GM19035 (cell line): ENCODE data around the gene BECN2.

ENCODE experiments used
- ATAC-seq: cut with Tn5 transposase; IDR thresholded peaks from one replicate; pipeline ENCODE4 v1.9.1; 2021; ENCODE audit not compliant: unreplicated experiment

BECN2 gene

GRCh38 chr1:241957692-241958494, at the start of gene BECN2:
BECN2 (plus strand) TSS chr1:241957767; CDS start chr1:241957767, 0 bp downstream.
- ATAC-seq, result no peak

- ATAC-seq, result no peak
Observed at GRCh38 chr1:241916196-241916595, 41.4 kb upstream of the BECN2 start.

DNA sequence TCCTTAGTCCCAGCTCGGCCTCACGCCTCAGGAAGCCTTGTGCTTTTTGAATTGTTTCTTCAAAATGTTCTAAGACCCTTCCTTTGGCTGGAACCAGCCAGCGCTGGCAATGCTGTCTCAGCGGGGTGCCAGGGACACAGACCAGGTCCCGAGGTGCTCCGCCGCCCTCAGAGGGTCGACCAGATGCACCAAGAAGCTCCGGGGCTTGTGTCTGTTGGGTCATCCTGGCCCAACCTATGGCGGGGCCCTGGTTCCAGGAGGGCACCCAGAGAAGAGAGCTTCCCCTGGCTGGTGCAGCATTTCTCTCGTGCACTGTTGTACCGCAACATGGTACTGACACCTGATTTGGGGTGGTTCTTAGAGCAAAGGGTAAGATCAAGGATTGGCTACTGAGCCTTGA, 40.1 kb upstream of the BECN2 start:
- no peak for ATAC-seq

GRCh38 chr1:241918879-241919278, 38.7 kb upstream of the BECN2 start:
- ATAC-seq, result no peak

DNA sequence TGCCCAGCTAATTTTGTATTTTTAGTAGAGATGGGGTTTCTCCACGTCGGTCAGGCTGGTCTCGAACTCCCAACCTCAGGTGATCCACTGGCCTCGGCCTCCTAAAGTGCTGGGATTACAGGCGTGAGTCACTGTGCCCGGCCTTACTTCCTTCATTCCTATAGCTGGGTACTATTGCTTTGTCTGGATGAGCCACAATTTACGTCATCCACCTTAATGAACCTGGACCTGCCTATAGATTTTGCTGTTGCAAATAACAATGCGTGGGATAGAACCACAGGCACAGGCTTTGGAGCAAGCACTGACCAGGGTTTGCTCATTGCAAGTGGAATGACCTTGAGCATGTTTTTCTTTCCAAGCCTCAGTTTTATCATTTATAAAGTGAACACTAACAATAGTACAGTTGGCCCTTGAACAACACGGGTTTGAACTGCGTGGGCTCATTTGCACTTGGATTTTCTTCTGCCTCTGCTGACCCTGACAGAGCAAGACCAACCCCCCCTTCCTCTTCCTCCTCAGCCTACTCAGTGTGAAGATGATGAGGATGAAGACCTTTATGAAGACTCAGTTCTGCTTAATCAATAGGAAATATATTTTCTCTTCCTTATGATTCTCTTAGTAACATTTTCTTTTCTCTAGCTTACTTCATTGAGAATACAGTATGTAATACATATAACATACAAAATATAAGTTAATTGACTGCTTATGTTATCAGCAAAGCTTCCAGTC, 33.3 kb upstream of the BECN2 start:
- ATAC-seq, result no peak

- ATAC-seq, result no peak
Observed at GRCh38 chr1:241926141-241926540, 31.4 kb upstream of the BECN2 start.

- ATAC-seq, result no peak
Observed at GRCh38 chr1:241927321-241927720, 30.2 kb upstream of the BECN2 start.

DNA sequence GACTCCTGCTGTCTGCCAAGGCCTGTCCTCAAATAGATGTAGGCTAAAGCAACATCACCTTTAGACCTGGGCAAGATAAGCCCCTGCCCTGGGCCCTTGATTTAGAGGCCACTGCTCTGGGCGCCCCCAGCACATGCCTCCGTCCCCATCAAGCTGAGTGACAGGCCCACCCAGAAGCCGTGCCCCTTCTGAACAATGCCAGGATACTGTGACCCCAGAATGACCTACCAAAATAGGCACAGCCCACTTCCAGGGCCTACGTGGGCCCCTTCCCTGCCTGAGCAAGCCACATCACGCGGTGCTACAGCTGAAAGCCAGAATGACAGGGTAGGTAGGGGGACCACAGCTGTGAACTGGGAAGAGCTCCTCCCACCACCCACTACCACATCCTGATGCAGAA, 24.7 kb upstream of the BECN2 start:
- ATAC-seq, result no peak

GRCh38 chr1:241934201-241934848, 23.2 kb upstream of the BECN2 start:
- no peak for ATAC-seq

DNA sequence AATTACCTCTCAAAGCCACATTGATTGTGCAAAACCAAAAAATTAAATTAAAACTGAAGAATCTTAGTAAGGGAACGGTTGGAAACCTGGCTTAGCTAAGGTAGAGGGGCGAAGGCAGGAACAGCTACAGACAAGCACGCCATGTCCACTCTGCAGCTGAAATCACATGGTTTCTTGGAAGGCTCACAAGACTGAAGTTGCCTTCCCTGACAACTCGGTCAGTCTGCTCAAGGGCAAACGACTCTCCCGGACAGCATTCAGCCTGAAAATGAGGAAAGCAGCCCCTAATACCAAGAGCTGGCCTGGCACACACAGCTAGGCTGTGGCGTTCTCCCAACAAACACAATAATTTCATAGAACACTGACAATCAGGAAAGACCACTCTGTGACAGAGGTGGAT, 22.7 kb upstream of the BECN2 start:
- no peak for ATAC-seq

- ATAC-seq, result no peak
Observed at GRCh38 chr1:241939798-241940197, 17.8 kb upstream of the BECN2 start.

DNA sequence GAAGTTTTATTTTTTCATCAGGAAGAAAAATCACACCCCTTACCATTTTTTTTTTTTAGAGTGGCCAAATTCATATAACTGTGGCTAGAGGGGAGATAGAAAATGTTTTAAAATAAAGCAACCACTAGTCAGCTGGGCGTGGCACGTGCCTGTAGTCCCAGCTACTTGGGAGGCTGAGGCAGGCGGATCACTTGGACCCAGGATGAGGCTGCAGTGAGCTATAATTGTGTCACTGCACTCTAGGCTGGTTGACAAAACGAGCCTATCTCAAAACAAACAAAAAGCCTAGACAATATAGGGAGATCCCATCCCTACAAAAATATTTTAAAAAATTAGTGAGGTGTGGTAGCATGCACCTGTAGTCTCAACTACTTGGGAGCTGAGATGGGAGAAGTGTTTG, 14.8 kb upstream of the BECN2 start:
- ATAC-seq, result no peak

GRCh38 chr1:241944300-241944699, 13.3 kb upstream of the BECN2 start:
- ATAC-seq, result no peak

GRCh38 chr1:241947354-241947753, 10.2 kb upstream of the BECN2 start:
- ATAC-seq, result no peak

GRCh38 chr1:241950390-241950789, 7.2 kb upstream of the BECN2 start:
- no peak for ATAC-seq

GRCh38 chr1:241962153-241962552, 4.6 kb downstream of the BECN2 start:
- ATAC-seq, result no peak

DNA sequence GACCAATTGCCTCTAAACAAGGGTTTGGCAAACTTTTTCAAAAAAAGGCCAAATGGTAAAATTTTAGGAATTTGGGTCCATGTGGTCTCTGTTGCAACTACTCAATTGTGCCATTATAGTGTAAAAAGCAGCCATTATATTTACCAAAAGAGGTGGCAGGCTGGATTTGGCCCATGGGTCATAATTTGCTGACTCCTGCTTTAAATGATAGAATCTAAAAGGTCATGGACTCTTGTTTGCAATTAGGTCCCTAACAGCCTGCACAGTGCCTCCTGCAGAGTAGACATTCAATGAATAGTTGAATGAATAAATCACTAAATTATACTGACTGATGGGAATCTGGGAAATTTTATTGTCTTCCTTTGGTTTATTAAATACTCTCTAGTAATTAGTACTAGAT, 6.2 kb downstream of the BECN2 start:
- no peak for ATAC-seq

DNA sequence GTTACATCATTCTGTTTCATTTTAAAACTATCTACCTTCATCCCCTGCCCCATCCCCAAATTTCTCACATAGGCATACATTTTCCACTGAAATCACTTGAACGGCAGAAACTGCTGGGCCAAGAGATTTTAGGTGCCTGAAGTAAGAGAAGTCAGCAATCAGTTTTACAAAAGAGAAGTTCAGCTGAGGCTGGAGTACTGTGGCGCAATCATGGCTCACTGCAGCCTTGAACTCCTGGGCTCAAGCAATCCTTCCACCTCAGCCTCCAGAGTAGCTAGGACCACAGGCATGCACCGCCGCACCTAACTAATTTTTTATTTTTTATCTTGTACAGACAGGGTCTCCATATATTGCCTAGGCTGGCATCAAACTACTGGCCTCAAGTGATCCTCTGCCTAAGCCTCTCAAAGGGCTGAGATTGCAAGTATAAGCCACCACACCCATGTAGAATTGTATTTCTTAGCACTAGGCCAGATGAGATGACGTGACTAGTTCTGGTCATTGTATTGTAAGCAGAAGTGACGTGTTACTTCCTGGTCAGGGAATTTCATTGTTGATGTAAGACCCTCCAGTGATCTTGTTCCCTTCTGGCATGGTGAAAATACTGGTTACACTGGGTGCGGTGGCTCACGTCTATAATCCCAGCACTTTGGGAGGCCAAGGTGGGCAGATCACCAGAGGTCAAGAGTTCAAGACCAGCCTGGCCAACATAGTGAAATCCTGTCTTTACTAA, 7.1 kb downstream of the BECN2 start:
- no peak for ATAC-seq

DNA sequence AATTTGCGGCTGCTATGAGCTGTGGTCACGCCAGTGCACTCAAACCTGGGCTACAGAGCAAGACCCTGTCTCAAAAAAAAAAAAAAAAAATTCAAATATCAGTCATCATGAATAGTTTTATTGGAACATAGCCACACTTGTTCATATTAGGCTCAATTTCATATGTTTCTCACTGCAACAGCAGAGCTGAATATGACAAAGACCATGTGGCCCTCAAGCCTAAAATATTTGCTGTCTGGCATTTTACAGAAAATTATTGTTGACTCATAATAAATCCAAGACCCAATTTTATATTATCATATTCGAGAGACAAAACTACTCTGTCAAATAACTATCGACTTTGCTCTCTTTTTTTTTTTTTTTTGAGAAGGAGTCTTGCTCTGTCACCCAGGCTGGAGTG, 11.0 kb downstream of the BECN2 start:
- ATAC-seq, result no peak

- no peak for ATAC-seq
Observed at GRCh38 chr1:241972703-241973369, 15.3 kb downstream of the BECN2 start.

GRCh38 chr1:241976229-241976628, 18.7 kb downstream of the BECN2 start:
- ATAC-seq, result no peak
